GM23248 (cell line): ENCODE results near the gene ABCA12. TPM values are rescaled to one million over a fixed set of nuclear protein-coding genes. Genes with fewer than 3 reads are reported as not detected.

Experiments used
- DNase-seq: peaks from one replicate; pipeline ENCODE4 v3.0.0-alpha.2; 2015
- H2AFZ ChIP-seq: fragments of 200-600 bp; sonication (generic); 2 replicates; pipeline ENCODE4 v1.6.1; 2016; ENCODE audit warnings: antibody characterized with exemption
- H3F3A ChIP-seq: fragments of 200-600 bp; sonication (generic); 2 replicates; pipeline ENCODE4 v1.6.1; 2016; ENCODE audit warnings: mild to moderate bottlenecking, antibody characterized with exemption, mixed run types; ENCODE audit not compliant: insufficient read depth
- H3K27ac ChIP-seq: fragments of 200-600 bp; sonication (generic); 2 replicates; pipeline ENCODE4 v1.5.1; 2016; ENCODE audit warnings: mild to moderate bottlenecking
- H3K27me3 ChIP-seq: fragments of 200-600 bp; sonication (generic); replicated peaks from 2 replicates; pipeline ENCODE4 v1.6.1; 2016; ENCODE audit warnings: mild to moderate bottlenecking; ENCODE audit not compliant: insufficient read depth
- H3K36me3 ChIP-seq: fragments of 200-600 bp; sonication (generic); 2 replicates; pipeline ENCODE4 v1.6.1; 2016; ENCODE audit warnings: low read depth, mild to moderate bottlenecking
- H3K4me1 ChIP-seq: fragments of 200-600 bp; sonication (generic); 2 replicates; pipeline ENCODE4 v1.6.1; 2016; ENCODE audit warnings: mild to moderate bottlenecking; ENCODE audit not compliant: insufficient read depth
- H3K4me2 ChIP-seq: fragments of 200-600 bp; sonication (generic); one replicate; pipeline ENCODE4 v1.6.1; 2016; ENCODE audit warnings: mild to moderate bottlenecking; ENCODE audit not compliant: unreplicated experiment
- H3K4me3 ChIP-seq: fragments of 200-600 bp; sonication (generic); 2 replicates; pipeline ENCODE4 v1.5.1; 2016; ENCODE audit warnings: mild to moderate bottlenecking
- H3K79me2 ChIP-seq: fragments of 200-600 bp; sonication (generic); 2 replicates; pipeline ENCODE4 v1.6.1; 2016; ENCODE audit warnings: mild to moderate bottlenecking; ENCODE audit not compliant: insufficient read depth
- H3K9ac ChIP-seq: fragments of 200-600 bp; sonication (generic); 2 replicates; pipeline ENCODE4 v1.6.1; 2016; ENCODE audit warnings: mild to moderate bottlenecking
- H3K9me2 ChIP-seq: fragments of 200-600 bp; sonication (generic); 2 replicates; pipeline ENCODE4 v1.6.1; 2016; ENCODE audit warnings: mixed run types, mild to moderate bottlenecking, moderate library complexity; ENCODE audit not compliant: insufficient read depth
- H3K9me3 ChIP-seq: fragments of 200-600 bp; sonication (generic); one replicate; pipeline ENCODE4 v1.6.1; 2017; ENCODE audit warnings: low read depth
- H4K20me1 ChIP-seq: fragments of 200-600 bp; sonication (generic); 2 replicates; pipeline ENCODE4 v1.6.0; 2016; ENCODE audit not compliant: insufficient read depth
- EZH2 ChIP-seq: fragments of 200-600 bp; sonication (generic); IDR thresholded peaks from 2 replicates; pipeline ENCODE4 v1.6.1; 2018; ENCODE audit warnings: antibody characterized with exemption, mild to moderate bottlenecking; ENCODE audit not compliant: insufficient read depth, poor library complexity, severe bottlenecking
- EZH2phosphoT487 ChIP-seq: fragments of 200-600 bp; sonication (generic); IDR thresholded peaks from 2 replicates; pipeline ENCODE4 v1.6.1; 2018; ENCODE audit warnings: antibody characterized with exemption, moderate library complexity, mild to moderate bottlenecking, low read depth; ENCODE audit not compliant: insufficient read depth
- WGBS, 2 experiments: methylation state at CpG; one replicate each; pipeline ENCODE4 v1.1.6; 2015 to 2017; ENCODE audit warnings: low lambda C conversion rate in 2 of 2, low coverage in 1 of 2; ENCODE audit errors: missing lambda C conversion rate in 2 of 2; 5-methylcytosine and 5-hydroxymethylcytosine counted together
- in situ Hi-C: fragments of 300-500 bp; cut with MboI; formaldehyde crosslinking; loops from 2 replicates; pipeline ENCODE4 v1.15.0; 2020
- polyA plus RNA-seq: library from polyadenylated mRNA; unstranded; fragments of >200 nt; fragmentation: Nextera tagmentation; extraction: Ambion mirVana; gene quantifications from 2 replicates; pipeline ENCODE4 v1.2.1, GENCODE V29; 2016
- total RNA-seq: library from RNA; depleted of rRNA; stranded (reverse); fragments of >200 nt; shearing (Covaris generic); gene quantifications from 2 replicates; pipeline ENCODE4 v1.2.3, GENCODE V29; 2014

ABCA12 gene
- total and polyA plus RNA-seq, 2 experiments from 2014 or later, result not detected

- H3K27ac ChIP-seq, result no peak overlapping the region
- peak; percentile 6 for DNase-seq
- no peak overlapping the region for H3K4me2 ChIP-seq
- H3K4me1 ChIP-seq, result no peaks in the 10 kb centered on the region
- in situ Hi-C loops, result no loop called here
- H3K9me3 ChIP-seq, result no peaks in the 10 kb centered on the region
- H3K27me3 ChIP-seq, result no peaks in the 10 kb centered on the region
- H3K9me2 ChIP-seq, result no peaks in the 10 kb centered on the region
- H3K9ac ChIP-seq, result no peak overlapping the region
- H3K4me3 ChIP-seq, result no peak overlapping the region
- TF ChIP-seq EZH2phosphoT487 (no peak), EZH2 (no peak)
- no peaks in the 10 kb centered on the region for H4K20me1 ChIP-seq
- 64 to 70% methylated on average over 4 of the region's 4 CpGs for WGBS, 2 experiments
- H2AFZ ChIP-seq, result no peak overlapping the region
- no peaks in the 10 kb centered on the region for H3F3A ChIP-seq
- no peaks in the 10 kb centered on the region for H3K36me3 ChIP-seq
- H3K79me2 ChIP-seq, result no peaks in the 10 kb centered on the region
These were observed 204.4 kb downstream of the ABCA12 start for GRCh38 chr2:214934006-214934405.

- Histone ChIP-seq H4K20me1 (no peaks in the 10 kb centered on the region), H2AFZ (no peak overlapping the region), H3K27me3 (no peaks in the 10 kb centered on the region), H3K79me2 (no peaks in the 10 kb centered on the region), H3K27ac (no peak overlapping the region), H3K36me3 (no peaks in the 10 kb centered on the region), H3F3A (no peaks in the 10 kb centered on the region), H3K4me2 (no peak overlapping the region), H3K9me2 (no peaks in the 10 kb centered on the region), H3K9me3 (no peaks in the 10 kb centered on the region), H3K4me3 (no peak overlapping the region), H3K9ac (no peak overlapping the region), H3K4me1 (no peaks in the 10 kb centered on the region)
- 30 to 35% methylated on average over 6 of the region's 6 CpGs for WGBS, 2 experiments
- in situ Hi-C loops, result no loop called here
- DNase-seq, result no peak
- TF ChIP-seq EZH2 (no peak), EZH2phosphoT487 (no peak)
These were observed 233.8 kb downstream of the ABCA12 start for GRCh38 chr2:214904634-214905033.

GRCh38 chr2:214904176-214904575 lies 234.2 kb downstream of the ABCA12 start:
- no peak overlapping the region for H3K27ac ChIP-seq
- WGBS, 2 experiments, result 67 to 74% methylated on average over 1 of the region's 1 CpG
- no peaks in the 10 kb centered on the region for H3K27me3 ChIP-seq
- no peaks in the 10 kb centered on the region for H3F3A ChIP-seq
- no peaks in the 10 kb centered on the region for H3K9me3 ChIP-seq
- DNase-seq, result no peak
- no peaks in the 10 kb centered on the region for H3K4me1 ChIP-seq
- H3K79me2 ChIP-seq, result no peaks in the 10 kb centered on the region
- no peaks in the 10 kb centered on the region for H3K9me2 ChIP-seq
- no peaks in the 10 kb centered on the region for H3K36me3 ChIP-seq
- no peak overlapping the region for H3K4me3 ChIP-seq
- in situ Hi-C loops, result no loop called here
- H2AFZ ChIP-seq, result no peak overlapping the region
- TF ChIP-seq EZH2phosphoT487 (no peak), EZH2 (no peak)
- no peaks in the 10 kb centered on the region for H4K20me1 ChIP-seq
- no peak overlapping the region for H3K4me2 ChIP-seq
- H3K9ac ChIP-seq, result no peak overlapping the region

- WGBS, 2 experiments, result 56 to 60% methylated on average over 5 of the region's 5 CpGs
- Histone ChIP-seq H3K4me2 (no peak overlapping the region), H4K20me1 (no peaks in the 10 kb centered on the region), H3K4me3 (no peak overlapping the region), H3F3A (no peaks in the 10 kb centered on the region), H3K9ac (no peak overlapping the region), H3K27ac (no peak overlapping the region), H3K4me1 (no peaks in the 10 kb centered on the region), H2AFZ (no peak overlapping the region), H3K9me3 (no peaks in the 10 kb centered on the region), H3K27me3 (no peaks in the 10 kb centered on the region), H3K36me3 (no peaks in the 10 kb centered on the region), H3K9me2 (no peaks in the 10 kb centered on the region), H3K79me2 (no peaks in the 10 kb centered on the region)
- no peak for DNase-seq
- TF ChIP-seq EZH2 (no peak), EZH2phosphoT487 (no peak)
- in situ Hi-C loops, result no loop called here
These were observed 236.1 kb downstream of the ABCA12 start for GRCh38 chr2:214902286-214902685.

- Histone ChIP-seq H3K4me3 (no peak overlapping the region), H3K9ac (no peak overlapping the region), H3K27me3 (no peaks in the 10 kb centered on the region), H3K9me2 (no peaks in the 10 kb centered on the region), H3F3A (no peaks in the 10 kb centered on the region), H3K79me2 (no peaks in the 10 kb centered on the region), H3K4me1 (no peaks in the 10 kb centered on the region), H4K20me1 (no peaks in the 10 kb centered on the region), H3K36me3 (no peaks in the 10 kb centered on the region), H3K4me2 (no peak overlapping the region), H3K9me3 (no peaks in the 10 kb centered on the region), H2AFZ (no peak overlapping the region; the same call in 1 of the 2 replicates), H3K27ac (no peak overlapping the region)
- in situ Hi-C loops, result no loop called here
- no peak for DNase-seq
- TF ChIP-seq EZH2phosphoT487 (no peak), EZH2 (no peak)
- 72 to 78% methylated on average over 4 of the region's 4 CpGs for WGBS, 2 experiments
These were observed 238.7 kb downstream of the ABCA12 start for GRCh38 chr2:214899751-214900150.
